Measurements from ENCODE around the gene CLEC10A.

DNA sequence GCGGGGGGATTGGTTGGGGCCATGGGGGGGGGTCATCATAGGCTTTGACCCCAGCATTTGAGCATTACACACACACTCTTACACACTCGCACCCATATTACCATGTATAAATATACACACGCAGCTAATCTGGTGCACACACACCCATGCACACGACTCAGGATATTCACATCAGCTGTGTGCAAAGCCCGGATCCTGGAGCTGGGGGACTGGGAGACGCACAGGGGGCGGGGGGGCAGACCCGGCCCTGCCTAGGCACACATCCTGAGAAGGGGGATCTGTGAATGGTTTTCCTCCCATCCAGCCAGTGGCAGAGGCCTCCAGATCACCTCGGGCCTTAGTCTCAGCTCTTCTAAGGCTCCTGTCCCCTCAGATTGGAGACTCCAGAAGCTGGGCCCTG lies 28.9 kb upstream of the CLEC10A start:
- no peak for TF ChIP-seq ZNF777 (tag by site-specific recombination; IDR thresholded peaks at IDR 0.05; ENCODE audit: borderline replicate concordance)
- TF ChIP-seq, protein P1, sequence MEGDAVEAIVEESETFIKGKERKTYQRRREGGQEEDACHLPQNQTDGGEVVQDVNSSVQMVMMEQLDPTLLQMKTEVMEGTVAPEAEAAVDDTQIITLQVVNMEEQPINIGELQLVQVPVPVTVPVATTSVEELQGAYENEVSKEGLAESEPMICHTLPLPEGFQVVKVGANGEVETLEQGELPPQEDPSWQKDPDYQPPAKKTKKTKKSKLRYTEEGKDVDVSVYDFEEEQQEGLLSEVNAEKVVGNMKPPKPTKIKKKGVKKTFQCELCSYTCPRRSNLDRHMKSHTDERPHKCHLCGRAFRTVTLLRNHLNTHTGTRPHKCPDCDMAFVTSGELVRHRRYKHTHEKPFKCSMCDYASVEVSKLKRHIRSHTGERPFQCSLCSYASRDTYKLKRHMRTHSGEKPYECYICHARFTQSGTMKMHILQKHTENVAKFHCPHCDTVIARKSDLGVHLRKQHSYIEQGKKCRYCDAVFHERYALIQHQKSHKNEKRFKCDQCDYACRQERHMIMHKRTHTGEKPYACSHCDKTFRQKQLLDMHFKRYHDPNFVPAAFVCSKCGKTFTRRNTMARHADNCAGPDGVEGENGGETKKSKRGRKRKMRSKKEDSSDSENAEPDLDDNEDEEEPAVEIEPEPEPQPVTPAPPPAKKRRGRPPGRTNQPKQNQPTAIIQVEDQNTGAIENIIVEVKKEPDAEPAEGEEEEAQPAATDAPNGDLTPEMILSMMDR (tag by site-specific recombination; IDR thresholded peaks at IDR 0.05), result no peak
- TF ChIP-seq KLF16 (tag by site-specific recombination; IDR thresholded peaks at IDR 0.05), result no peak
- TF ChIP-seq, protein P2, sequence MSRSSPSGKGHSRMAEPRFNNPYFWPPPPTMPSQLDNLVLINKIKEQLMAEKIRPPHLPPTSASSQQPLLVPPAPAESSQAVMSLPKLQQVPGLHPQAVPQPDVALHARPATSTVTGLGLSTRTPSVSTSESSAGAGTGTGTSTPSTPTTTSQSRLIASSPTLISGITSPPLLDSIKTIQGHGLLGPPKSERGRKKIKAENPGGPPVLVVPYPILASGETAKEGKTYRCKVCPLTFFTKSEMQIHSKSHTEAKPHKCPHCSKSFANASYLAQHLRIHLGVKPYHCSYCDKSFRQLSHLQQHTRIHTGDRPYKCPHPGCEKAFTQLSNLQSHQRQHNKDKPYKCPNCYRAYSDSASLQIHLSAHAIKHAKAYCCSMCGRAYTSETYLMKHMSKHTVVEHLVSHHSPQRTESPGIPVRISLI (tag by site-specific recombination; IDR thresholded peaks at IDR 0.05), result no peak
- TF ChIP-seq ZNF423 (tag by site-specific recombination; IDR thresholded peaks at IDR 0.05), result no peak
- no peak for TF ChIP-seq SALL2 (tag by site-specific recombination; IDR thresholded peaks at IDR 0.05; ENCODE audit: borderline replicate concordance)
- TF ChIP-seq ZNF473 (tag by site-specific recombination; IDR thresholded peaks at IDR 0.05), result no peak
- TF ChIP-seq, protein P3, sequence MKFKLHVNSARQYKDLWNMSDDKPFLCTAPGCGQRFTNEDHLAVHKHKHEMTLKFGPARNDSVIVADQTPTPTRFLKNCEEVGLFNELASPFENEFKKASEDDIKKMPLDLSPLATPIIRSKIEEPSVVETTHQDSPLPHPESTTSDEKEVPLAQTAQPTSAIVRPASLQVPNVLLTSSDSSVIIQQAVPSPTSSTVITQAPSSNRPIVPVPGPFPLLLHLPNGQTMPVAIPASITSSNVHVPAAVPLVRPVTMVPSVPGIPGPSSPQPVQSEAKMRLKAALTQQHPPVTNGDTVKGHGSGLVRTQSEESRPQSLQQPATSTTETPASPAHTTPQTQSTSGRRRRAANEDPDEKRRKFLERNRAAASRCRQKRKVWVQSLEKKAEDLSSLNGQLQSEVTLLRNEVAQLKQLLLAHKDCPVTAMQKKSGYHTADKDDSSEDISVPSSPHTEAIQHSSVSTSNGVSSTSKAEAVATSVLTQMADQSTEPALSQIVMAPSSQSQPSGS (tag by site-specific recombination; IDR thresholded peaks at IDR 0.05; ENCODE audit: low read depth), result no peak
- TF ChIP-seq ZSCAN16 (tag by site-specific recombination; IDR thresholded peaks at IDR 0.05), result no peak
- TF ChIP-seq YY1 (tag by site-specific recombination; IDR thresholded peaks at IDR 0.05), result no peak
- no peak for TF ChIP-seq ZNF785 (tag by site-specific recombination; IDR thresholded peaks at IDR 0.05)

All from HEK293 (cell line).